DMS114 treated with DMSO at 0.1 percent for 48 hours (cell line): ENCODE measurements around the gene VSTM4.

Source experiments
- DNase-seq: peaks from one replicate; lab custom pipeline; 2025; ENCODE audit not compliant: unreplicated experiment; lab: John Stamatoyannopoulos, UW

Gene VSTM4, protein sequence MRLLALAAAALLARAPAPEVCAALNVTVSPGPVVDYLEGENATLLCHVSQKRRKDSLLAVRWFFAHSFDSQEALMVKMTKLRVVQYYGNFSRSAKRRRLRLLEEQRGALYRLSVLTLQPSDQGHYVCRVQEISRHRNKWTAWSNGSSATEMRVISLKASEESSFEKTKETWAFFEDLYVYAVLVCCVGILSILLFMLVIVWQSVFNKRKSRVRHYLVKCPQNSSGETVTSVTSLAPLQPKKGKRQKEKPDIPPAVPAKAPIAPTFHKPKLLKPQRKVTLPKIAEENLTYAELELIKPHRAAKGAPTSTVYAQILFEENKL

DNA sequence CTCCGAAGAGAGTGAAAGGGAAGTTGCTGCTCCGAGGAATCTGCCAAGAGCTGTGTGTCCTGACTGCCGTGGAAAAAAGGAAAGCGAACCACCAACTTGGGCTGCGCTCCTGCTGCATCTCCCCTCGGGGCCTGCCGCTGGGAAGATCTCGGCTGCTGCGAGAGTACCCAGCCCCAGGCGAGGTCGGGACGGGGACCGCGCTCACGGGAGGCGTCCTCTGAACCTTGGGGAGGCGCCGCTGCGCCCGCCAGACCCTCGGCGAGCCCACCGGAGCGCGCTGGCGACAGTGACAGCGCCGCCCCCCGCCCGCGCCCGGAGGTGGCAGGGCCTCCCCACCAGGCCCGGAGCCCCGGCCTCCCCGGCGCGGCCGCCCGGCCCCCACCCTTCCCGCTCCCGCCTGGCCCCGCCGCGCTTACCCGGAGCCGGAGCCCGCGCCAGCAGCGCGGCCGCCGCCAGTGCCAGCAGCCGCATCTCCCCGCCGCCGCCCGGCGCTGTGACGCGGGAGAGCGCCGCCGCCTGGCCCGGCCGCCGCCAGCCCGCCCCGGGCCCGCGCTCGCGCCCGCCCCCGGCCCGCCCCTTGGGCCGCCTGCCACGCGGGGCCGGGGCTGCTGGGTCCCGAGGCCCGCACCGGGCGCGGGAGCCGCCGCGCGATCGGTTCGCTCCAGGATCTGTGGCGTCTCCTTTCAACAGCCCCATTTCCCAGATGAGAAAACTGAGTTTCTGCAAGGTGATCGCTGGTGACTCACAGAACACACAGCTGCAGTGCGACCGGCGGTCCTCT is at the start of gene VSTM4:
Gene VSTM4, minus strand, starts transcription at position 508 of the 781 bp plus-strand sequence. Its CDS starts 37 bp downstream, at position 471.
- peak; percentile 22 for DNase-seq

DNA sequence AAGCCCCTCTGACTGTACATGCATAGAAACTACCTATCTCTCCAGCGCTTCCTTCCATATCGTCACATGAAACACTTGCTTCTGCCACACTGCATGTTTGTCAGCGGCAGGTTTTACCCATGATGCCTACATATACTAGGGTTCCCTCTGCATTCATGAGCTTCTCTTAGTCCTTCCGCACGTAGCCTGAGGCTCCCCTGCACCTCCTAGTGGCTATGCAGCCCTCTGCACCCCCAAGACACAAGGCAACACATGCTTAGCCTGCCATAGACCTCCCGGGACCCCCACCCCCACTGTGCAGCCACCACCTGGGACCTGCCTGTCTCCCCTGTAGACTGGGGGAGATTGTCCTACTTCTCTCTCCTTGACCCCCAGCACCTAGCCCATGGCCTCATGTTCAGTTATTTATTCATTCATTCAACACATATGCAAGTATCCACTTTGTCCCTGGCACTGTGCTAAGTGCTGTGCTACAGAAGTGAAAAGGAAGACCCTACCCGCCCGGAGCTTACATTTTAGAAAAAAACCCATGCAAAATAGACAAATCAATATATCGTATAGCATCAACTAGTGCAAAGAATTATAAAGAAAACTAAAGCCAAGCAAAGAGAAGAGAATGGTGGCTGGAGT is 49.4 kb upstream of the VSTM4 start:
- DNase-seq = no peak

DNA sequence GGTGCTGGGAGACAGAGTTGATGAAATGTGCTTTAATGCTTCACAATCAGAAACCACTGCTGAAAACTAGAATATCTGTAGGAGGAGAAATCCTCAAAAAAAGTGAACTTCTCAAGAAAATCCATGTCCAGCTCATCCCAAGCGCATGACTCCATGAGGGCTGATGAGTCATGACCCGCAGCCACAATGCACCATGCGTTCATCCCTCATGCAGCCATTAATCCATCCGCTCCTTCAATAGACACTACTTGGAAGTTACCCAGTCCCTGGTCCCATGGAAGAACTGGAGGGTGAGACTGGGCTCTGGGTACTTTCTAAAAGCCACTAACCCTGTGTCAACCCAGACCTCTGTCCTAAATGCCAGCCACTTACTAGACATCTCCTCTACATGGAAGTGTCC is 48.4 kb upstream of the VSTM4 start:
- DNase-seq = no peak

DNA sequence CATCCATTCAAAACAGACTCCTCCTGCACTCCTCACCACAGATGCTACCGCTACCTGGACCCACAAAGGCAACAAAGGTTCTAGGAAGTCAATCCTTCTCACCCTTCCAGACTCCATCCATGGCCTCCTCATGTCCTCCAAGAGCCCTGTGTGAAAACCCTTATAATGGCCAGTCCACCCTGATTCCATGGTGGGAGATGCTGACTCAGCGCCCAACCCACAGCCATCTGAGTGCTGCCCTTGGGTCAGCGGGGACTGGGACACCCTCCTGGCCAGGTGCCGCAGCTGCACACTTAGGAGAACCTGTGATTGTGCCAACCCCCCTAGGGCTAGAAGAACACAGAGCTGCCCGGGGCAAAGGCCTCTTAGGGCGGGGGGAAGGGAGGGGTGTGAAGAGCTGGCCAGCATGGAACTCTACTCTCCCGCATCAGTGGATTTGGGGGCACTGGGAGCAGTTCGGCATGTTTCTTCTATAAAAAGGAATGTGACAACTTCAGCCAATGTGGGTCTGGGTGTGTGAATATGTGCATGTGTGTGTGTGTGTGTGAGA is 47.5 kb upstream of the VSTM4 start:
- no peak for DNase-seq

DNA sequence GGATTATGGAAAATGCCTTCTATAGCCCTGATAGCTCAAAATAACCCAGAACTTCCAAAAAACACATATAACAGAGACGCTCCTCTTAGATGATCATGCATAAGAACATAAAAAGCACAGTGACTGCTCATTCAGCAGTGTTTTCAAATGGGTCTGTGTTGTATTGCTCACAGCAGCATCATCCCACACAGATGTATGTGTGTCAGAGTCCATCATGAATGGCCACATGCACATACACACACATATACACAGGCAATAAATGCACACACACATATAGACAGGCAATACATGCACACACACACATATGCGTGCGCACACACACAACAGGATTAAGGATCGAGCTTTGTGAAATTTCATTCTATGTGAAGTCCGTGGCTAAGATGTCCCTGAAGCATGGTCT is 46.7 kb upstream of the VSTM4 start:
- no peak for DNase-seq

DNA sequence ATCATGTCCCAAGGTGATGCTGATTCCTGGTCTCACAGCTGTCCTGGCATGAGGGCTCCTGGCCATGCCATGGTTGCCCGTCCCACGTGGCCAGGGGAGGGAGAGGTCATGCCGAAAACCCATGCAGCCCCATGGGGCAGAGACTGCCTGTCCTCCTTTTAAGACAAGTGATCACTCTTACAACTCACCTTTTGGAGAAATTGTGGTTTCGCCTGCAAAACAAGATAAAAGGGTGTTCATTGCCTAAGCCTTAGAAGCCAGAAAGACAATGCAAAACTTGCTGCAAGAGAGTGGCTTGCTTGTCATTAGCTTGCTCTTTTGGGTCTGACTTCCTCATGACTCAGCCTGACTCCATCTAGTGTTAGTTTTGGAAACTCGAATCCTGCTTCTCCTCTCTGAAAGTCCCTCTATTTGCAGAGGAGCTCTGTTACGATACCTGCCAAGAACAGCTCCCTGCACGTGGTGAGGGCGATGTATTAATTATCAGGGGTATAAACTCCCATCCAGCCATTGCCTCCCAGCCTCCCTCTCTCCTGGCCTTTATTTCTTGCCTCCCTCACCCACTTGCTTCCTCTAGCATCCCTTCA is 46.2 kb upstream of the VSTM4 start:
- DNase-seq = peak; percentile 53

DNA sequence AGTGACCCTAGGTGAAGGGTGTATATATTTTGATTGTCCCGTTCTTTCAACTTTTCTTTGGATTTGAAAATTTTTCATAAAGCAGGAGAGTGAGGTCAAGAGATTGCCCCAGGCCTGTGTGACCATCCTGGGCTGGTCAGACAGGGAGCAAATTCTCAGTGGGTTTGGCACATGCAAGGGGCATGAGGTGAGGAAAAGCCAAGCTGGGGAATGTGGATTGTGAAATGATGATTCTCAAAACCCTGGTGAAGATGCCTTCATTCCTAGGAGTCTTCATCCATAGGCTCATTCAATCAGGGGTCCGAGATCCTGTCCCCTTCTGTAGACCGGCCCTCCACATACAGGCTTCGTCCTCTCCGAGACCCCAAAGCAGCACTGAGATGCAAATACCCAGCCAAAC is 45.5 kb upstream of the VSTM4 start:
- no peak for DNase-seq

DNA sequence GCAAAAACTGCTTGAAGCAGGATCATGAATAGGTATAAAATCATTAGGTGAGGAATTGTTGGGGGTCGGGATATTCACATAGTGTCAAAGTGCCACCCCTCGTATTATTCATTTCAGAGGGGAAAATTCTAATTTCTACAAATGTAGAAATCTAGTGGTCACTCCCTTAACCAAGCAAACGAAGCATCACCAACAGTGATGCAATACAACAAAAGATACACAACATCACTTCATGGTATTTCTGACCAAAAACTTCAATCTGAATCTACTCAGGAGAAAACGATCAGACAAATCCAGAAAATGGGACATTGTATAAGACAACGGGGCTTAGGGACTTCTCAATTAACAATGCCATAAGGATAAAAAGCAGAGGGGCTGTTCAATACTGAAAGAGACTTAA is 44.8 kb upstream of the VSTM4 start:
- DNase-seq = no peak

DNA sequence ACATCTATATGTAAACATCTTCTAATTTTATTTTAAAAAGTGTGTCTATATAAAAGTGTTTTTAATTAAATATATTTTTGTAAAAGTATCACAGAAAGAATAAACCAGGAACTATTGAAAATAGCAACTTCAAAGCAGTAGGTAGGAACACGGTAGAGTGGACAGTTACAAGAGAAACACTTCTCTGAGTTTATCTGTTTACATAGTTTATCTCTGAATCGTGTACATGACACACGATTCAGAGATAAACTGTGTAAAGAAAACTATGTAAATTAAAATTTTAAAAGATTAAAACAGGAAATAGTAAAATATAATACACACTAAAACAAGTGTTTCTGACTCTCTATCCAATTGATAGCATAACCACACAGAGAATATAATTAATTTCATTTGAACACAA is 43.6 kb upstream of the VSTM4 start:
- no peak for DNase-seq

DNA sequence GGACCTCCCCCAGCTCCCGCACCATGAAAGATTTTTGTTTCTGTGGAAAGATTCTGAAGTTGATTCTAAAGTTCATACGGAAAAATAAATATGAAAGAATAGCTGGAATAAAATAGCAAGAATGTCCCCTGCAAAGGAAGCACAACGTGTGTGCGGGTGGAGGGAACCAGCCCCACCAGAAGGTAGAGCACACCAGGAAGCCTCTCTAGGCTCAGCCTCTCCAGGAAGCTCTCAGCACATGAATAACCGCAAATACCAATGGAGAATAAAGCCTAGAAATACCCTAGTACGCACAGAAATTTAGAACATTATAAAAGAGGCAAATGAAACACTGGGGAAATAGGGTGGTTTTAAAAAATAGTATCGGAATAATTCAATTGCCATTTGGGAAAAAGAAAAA is 43.1 kb upstream of the VSTM4 start:
- DNase-seq = no peak

DNA sequence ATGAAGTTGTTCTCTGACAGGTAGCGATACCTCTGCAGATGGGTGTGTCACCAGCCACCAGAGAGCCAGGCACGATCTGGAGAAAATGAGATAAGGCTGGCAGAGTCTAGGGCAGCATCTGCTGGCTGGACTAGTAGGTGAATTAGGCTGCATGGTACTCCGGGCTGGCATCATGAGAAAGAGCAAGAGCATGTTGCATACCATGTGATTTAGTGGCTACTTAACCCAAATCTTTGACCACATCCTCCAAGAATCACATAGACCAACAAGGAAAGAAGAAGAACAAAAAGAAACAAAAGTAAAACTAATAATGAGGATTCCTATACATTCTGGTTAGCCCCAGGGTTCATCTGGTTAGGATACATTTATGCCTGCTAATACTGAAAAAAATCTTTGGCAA is 41.9 kb upstream of the VSTM4 start:
- DNase-seq = no peak

DNA sequence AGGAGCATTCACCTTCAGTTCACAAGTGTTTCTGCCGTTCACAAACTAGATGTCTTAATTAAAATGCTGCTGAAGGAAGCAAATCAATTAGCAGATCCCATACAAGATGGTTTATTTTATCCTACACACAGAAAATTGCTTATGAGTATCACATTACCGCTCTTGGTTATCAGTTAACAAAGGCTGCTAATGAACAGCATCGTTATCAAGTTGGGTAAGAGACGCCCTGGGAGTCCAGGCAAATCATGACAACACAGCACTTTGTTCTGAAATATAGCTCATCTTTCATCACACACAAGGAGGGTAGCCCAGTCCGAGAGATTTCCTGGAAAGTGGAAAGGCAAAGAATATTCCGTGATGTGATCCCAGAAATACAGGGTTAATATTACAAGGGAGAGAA is 39.3 kb upstream of the VSTM4 start:
- no peak for DNase-seq

DNA sequence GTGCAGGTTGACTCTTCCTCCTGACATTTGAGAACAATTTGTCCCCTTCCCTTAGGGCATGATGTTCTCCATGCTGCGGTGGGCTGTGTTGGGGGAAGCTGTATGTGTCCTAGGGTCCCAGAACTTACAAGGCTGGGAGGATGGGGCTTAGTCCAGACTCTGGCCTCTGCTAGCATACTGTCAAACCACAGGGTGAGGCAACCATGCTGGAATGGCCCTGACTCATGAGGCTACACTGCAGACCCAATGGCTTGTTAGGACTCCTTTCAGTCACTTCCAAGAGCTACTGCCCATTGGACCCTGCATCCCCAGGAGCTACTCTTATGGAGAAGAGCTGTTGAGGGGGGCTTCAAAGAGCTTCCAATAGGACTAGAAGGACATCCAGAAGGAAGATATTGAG is 38.6 kb upstream of the VSTM4 start:
- no peak for DNase-seq

DNA sequence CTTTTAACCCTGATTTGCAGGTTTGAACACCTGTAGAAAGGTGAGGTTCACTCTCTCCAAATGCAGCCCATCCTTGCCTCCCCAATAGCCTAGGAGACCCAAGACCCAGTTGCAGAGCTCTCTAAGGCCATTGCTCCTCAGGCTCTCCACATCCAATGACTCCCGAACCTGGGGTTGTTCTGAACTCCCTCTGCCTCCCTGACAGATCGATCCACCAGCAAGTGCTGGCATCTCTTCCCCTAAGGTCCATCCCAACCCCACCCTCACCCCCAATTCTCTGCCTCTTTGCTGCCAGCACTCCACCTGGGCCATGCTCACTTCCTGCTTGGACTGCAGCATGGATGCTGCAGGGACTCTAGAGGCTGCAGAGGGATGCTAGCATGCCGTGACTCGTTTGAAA is 37.8 kb upstream of the VSTM4 start:
- no peak for DNase-seq

DNA sequence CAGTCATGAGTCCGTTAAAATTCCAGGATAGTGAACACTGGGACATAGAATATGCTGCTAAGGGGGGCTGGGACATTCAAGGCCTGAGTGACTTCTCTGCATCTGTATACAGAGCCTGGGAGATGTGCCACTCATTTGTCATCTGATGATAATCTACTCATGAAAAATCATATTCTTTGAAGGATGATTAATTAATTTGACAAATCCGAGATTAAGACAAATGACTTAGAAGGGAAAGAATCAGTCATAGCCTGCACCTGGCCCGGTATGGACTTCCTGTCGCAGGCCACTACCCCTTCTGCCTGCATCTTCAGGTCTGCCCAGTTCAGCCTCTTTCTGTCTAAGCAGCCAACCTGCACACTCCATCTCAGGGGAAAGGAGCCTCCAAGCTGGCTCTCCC is 37.3 kb upstream of the VSTM4 start:
- no peak for DNase-seq

DNA sequence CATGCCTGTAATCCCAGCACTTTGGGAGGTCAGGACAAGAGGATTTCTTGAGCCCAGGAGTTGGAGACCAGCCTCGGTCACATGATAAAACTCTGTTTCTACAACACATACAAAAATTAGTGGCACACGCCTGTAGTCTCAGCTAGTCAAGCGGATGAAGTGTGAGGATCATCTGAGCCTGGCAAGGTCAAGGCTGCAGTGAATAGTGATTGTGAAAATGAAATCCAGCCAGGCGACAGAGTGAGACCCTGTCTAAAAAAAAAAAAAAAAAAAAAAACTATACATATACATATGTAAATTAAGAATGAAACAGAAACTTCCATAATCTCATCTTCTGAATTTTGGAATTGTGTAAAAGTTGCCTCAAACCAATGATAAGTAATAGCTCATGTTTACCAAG is 36.7 kb upstream of the VSTM4 start:
- DNase-seq = no peak

DNA sequence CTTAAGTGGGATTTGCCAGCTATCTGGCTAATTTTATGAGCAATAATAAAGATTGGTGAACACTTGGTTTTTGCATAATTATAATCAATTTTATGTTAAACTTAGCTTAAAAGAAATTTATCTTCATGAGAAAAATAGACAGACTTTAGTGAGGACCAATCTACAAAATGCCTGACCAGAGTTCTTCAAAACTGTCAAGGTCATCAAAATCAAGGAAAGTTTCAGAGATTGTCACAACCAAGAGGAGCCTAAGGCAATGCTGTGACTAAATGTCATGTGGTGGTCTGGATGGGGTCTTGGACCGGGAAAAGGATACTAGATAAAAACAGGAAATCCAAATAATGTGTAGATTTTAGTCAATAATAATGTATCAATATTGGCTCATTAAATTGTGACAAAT is 36.2 kb upstream of the VSTM4 start:
- no peak for DNase-seq

DNA sequence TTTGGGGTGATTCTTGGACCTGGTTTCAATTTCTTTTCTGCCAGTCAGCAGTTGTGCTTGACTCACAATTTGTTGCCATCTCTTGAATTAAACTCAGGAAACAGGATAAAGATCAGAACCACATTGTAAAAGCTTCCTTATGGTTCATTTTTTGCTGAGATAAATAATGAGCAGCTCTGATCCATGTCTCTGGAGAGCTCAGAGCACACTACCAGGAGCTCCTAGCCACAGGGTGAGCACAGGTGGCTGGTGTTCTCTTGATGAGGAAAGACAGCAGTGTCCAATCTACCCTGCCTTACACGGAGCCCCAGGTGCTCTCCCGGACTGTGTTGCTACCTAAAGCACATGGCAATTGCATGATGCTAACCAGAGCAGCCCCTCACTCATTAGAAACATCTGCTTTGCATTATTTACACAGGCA is 35.7 kb upstream of the VSTM4 start:
- DNase-seq = no peak

DNA sequence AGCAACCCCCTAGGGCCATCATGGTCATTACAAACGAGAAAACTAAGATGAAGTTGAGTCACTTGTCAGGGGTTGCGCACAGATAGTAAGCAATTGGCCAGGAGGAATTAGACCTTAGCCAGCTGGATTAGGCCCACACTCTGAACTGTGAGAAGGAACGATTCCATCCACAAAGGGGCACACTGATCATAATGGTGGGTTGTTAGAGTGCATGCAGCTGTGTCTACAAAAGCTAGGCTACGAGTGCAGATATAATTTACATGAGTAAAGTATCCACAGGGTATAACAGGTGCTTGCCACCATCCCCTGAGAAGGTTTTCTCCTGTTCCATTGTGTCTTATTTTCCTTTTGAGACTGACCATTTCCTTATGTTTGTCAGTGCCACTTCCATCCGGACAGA is 35.1 kb upstream of the VSTM4 start:
- DNase-seq = no peak

DNA sequence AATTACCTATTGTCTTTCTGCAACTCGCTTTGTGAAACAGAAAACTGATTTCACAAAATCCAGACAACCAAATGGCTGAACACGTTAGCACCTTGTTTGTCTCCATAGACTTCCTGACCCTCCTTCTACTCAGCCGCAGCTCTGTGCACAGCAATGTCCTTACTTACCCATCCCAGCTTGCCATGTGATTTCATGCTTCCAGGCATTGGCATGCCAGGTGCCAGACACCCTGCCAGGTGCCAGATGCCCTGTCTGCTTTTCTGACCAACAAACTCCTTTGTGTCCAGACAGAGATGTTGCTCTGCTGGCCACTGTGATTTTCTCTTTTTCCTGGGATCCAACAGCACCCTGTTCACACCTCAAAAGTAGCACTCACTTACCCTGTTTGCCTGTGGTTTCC is 34.6 kb upstream of the VSTM4 start:
- no peak for DNase-seq

DNA sequence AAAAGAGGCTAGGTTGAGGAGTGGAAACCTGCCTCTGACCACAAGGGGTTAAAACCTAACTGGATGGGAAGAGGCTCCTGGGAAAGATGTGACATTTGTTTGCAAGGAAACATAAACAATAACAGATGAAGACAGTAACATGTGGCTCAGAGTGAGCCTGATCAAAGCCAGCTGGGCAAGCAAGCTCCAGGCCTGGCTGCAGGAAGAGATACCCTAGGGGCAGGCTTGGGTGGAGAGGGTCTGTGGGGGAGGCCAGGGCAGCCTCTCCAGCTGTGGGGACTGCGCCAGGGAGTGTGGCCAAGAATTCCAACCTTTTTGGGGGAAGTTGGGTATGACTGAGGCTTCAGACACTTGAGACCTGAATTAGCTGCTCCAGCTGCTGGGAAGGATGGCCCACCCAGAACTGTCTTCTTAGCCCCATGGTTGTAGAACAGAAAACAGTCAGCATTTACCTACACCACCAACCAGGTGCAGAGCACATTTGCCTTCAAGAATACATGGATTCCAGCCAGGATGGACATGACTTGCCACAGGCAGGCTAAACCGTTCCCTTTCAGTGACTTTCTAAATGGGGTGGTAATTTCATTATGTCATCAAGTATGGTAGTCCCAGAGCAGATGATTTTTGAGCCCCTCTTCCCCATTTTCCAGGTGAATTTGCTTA is 28.9 kb upstream of the VSTM4 start:
- DNase-seq = no peak
